ENCODE measurements around the gene TBC1D1.

- TF ChIP-seq EZH2 (IDR thresholded peaks at IDR 0.05; ENCODE audit: low read depth) (no peak), CTCF (conservative IDR thresholded peaks at IDR 0.05) (no peak)
Measured at GRCh38 chr4:38164346-38164745, 273.5 kb downstream of the TBC1D1 start.

Measured in PC-9 (cell line).